Neural progenitor cell (in vitro differentiated cells): ENCODE results near the gene UVSSA.

Experiments
- EZH2 ChIP-seq: fragments of 200-600 bp; sonication (generic); IDR thresholded peaks from 2 replicates; pipeline ENCODE4 v1.6.1; 2017; ENCODE audit warnings: antibody characterized with exemption, mild to moderate bottlenecking, moderate library complexity
- EZH2phosphoT487 ChIP-seq: fragments of 200-600 bp; sonication (generic); IDR thresholded peaks from 2 replicates; pipeline ENCODE4 v1.6.1; 2017; ENCODE audit warnings: antibody characterized with exemption
- TF ChIP-seq, protein P1 (sequence below): fragments of 200-600 bp; sonication (generic); IDR thresholded peaks from 2 replicates; pipeline ENCODE4 v1.5.1; 2017; ENCODE audit warnings: antibody characterized with exemption, mild to moderate bottlenecking

DNA sequence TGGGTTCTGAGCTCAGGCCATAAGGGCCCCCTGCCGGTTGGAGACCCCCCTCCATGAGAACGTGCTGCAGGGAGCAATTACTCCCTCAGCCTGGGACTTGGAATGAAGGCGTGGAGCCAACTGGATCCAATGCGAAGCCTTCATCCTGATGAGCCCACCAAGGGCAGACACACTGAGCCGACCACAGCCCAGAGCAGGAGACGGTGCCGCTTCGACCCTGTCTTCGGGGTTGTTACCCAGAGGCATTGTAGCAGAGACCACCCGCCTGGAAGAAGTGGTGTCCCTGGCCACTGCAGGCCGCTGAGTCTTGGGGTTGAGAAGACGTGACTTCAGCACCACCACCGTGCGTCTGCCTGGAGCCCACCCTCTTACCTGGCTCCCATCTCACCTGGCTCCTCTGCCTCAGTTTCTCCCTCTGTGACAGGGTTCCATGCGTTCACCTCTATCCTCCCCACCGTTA is 66.2 kb downstream of the UVSSA start:
- TF ChIP-seq, protein P1, sequence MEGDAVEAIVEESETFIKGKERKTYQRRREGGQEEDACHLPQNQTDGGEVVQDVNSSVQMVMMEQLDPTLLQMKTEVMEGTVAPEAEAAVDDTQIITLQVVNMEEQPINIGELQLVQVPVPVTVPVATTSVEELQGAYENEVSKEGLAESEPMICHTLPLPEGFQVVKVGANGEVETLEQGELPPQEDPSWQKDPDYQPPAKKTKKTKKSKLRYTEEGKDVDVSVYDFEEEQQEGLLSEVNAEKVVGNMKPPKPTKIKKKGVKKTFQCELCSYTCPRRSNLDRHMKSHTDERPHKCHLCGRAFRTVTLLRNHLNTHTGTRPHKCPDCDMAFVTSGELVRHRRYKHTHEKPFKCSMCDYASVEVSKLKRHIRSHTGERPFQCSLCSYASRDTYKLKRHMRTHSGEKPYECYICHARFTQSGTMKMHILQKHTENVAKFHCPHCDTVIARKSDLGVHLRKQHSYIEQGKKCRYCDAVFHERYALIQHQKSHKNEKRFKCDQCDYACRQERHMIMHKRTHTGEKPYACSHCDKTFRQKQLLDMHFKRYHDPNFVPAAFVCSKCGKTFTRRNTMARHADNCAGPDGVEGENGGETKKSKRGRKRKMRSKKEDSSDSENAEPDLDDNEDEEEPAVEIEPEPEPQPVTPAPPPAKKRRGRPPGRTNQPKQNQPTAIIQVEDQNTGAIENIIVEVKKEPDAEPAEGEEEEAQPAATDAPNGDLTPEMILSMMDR: no peak
- no peak for TF ChIP-seq EZH2phosphoT487
- no peak for TF ChIP-seq EZH2
